Measurements from ENCODE around the gene CAPN8. TPM values are rescaled to one million over a fixed set of nuclear protein-coding genes. Genes with fewer than 3 reads are reported as not detected.

The CAPN8 gene
- total RNA-seq, 2 experiments from 2014 or later: 0.27 to 0.34 TPM

DNA sequence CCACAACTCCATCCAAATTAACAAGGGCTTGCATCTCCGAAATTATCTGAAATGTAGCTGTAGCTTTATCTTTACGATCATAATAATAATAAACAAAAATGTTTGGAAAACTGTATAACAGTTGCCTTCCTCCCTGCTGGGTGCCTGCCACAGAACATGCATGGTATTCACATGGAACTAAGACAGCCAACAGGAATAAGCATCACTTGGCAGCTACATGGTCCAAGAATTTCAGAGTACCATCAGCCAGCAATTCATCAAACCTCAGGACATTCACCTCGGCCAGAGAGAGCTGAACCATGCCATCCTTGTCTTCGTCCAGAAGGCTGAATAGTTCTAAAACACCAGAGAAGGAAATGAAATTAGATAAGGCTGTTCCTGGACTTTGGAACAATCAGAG lies 122.7 kb downstream of the CAPN8 start:
- Histone ChIP-seq H3K27ac (ENCODE audit: low read depth in 1 of 2, low read length in 2 of 2) (no peak overlapping the region), H3K36me3 (ENCODE audit: insufficient read depth, low read length) (no peaks in the 10 kb centered on the region), H3K27me3 (ENCODE audit: control insufficient read depth in 1 of 2, insufficient read depth in 2 of 2, low read length in 2 of 2) (no peaks in the 10 kb centered on the region), H3K4me3 (ENCODE audit: low read length) (no peak overlapping the region), H3K9me3 (ENCODE audit: control insufficient read depth in 1 of 2, insufficient read depth in 1 of 2, low read length in 2 of 2) (peaks cover 0 to 1% of the 10 kb centered on the region in 2 experiments), H3K4me1 (ENCODE audit: insufficient read depth, low read length) (no peaks in the 10 kb centered on the region)
- no peak overlapping the region for H3K27ac Mint-ChIP-seq
- no peak for DNase-seq
- no peak overlapping the region for H3K4me3 Mint-ChIP-seq
- ATAC-seq (ENCODE audit: poor library complexity): no peak
- no peaks in the 10 kb centered on the region for H3K27me3 Mint-ChIP-seq
- H3K4me1 Mint-ChIP-seq (ENCODE audit: low read depth): no peaks in the 10 kb centered on the region
- no peaks in the 10 kb centered on the region for H3K36me3 Mint-ChIP-seq (ENCODE audit: low read depth)
- POLR2A ChIA-PET: no interaction called here
- intact Hi-C loops (cut with DNase I, micrococcal nuclease): no loop called here
- CTCF ChIA-PET: no interaction called here
- TF ChIP-seq, protein P1, sequence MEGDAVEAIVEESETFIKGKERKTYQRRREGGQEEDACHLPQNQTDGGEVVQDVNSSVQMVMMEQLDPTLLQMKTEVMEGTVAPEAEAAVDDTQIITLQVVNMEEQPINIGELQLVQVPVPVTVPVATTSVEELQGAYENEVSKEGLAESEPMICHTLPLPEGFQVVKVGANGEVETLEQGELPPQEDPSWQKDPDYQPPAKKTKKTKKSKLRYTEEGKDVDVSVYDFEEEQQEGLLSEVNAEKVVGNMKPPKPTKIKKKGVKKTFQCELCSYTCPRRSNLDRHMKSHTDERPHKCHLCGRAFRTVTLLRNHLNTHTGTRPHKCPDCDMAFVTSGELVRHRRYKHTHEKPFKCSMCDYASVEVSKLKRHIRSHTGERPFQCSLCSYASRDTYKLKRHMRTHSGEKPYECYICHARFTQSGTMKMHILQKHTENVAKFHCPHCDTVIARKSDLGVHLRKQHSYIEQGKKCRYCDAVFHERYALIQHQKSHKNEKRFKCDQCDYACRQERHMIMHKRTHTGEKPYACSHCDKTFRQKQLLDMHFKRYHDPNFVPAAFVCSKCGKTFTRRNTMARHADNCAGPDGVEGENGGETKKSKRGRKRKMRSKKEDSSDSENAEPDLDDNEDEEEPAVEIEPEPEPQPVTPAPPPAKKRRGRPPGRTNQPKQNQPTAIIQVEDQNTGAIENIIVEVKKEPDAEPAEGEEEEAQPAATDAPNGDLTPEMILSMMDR (IDR thresholded peaks at IDR 0.05): no peak
- H3K9me3 Mint-ChIP-seq: no peaks in the 10 kb centered on the region

DNA sequence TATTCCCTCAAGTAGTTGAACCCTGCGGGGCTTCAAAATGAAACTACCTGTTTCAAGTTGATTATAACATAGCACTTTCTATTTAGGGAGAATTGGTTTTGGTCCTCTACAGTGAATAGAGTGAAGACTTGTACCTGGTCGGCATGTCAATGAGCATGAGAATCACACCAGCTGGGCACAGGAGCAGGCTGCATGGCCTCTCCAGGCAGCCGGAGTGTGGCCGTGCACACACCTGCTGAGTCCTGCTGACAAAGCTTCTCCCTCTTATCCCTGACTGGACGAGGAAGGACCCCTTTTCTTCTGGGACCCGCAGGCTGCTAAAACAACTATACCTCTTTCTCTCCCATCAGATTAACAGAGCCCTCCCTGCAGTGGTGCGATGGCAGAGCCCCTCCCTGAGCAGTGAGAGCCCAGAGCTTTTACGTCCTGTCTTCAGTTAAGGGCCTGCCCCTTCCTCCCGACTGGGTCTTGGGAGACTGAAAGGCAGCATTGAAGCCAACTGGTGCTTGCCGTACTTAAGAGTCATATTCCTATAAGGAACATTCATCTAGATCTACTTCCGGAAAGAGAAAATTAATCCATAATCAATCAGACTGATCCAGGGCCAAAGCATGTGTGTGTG lies 124.9 kb downstream of the CAPN8 start:
- Histone ChIP-seq H3K4me1 (ENCODE audit: insufficient read depth, low read length) (no peaks in the 10 kb centered on the region), H3K36me3 (ENCODE audit: insufficient read depth, low read length) (no peaks in the 10 kb centered on the region), H3K27me3 (ENCODE audit: control insufficient read depth in 1 of 2, insufficient read depth in 2 of 2, low read length in 2 of 2) (no peaks in the 10 kb centered on the region), H3K27ac (ENCODE audit: low read depth in 1 of 2, low read length in 2 of 2) (no peak overlapping the region), H3K4me3 (ENCODE audit: low read length) (no peak overlapping the region), H3K9me3 (ENCODE audit: control insufficient read depth in 1 of 2, insufficient read depth in 1 of 2, low read length in 2 of 2) (no peaks in the 10 kb centered on the region)
- POLR2A ChIA-PET: no interaction called here
- no peak overlapping the region for H3K4me3 Mint-ChIP-seq
- intact Hi-C loops (cut with DNase I, micrococcal nuclease): no loop called here
- no peak overlapping the region for H3K27ac Mint-ChIP-seq
- TF ChIP-seq, protein P1 (IDR thresholded peaks at IDR 0.05): no peak
- CTCF ChIA-PET: no interaction called here
- no peaks in the 10 kb centered on the region for H3K4me1 Mint-ChIP-seq (ENCODE audit: low read depth)
- no peaks in the 10 kb centered on the region for H3K9me3 Mint-ChIP-seq
- H3K36me3 Mint-ChIP-seq (ENCODE audit: low read depth): no peaks in the 10 kb centered on the region
- H3K27me3 Mint-ChIP-seq: no peaks in the 10 kb centered on the region
- no peak for DNase-seq
- no peak for ATAC-seq (ENCODE audit: poor library complexity)

DNA sequence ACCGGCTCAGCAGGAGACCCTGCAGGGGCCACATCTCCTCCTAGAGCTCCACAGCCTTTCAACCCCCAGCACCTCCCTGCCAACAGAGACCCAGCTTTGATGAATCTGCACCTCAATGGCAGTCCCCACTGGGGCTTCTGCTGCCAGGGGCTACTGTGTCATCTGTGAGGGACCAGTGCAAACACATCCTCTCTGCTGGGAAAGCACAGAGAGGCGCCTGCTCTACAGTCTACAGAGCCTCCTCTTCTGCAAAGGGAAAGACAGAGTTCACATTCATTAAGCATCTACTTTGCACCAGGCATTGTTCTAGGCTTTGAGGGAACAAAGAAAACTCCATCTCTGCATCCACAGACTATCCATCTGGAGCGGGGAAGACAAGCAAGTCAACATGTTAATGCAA lies 125.8 kb downstream of the CAPN8 start:
- no peaks in the 10 kb centered on the region for H3K27me3 Mint-ChIP-seq
- no peaks in the 10 kb centered on the region for H3K9me3 Mint-ChIP-seq
- Histone ChIP-seq H3K27me3 (ENCODE audit: control insufficient read depth in 1 of 2, insufficient read depth in 2 of 2, low read length in 2 of 2) (no peaks in the 10 kb centered on the region), H3K36me3 (ENCODE audit: insufficient read depth, low read length) (no peaks in the 10 kb centered on the region), H3K4me3 (ENCODE audit: low read length) (no peak overlapping the region), H3K4me1 (ENCODE audit: insufficient read depth, low read length) (no peaks in the 10 kb centered on the region), H3K9me3 (ENCODE audit: control insufficient read depth in 1 of 2, insufficient read depth in 1 of 2, low read length in 2 of 2) (no peaks in the 10 kb centered on the region), H3K27ac (ENCODE audit: low read depth in 1 of 2, low read length in 2 of 2) (no peak overlapping the region)
- H3K4me3 Mint-ChIP-seq: no peak overlapping the region
- intact Hi-C loops (cut with DNase I, micrococcal nuclease): no loop called here
- TF ChIP-seq, protein P1 (IDR thresholded peaks at IDR 0.05): no peak
- DNase-seq: no peak
- H3K36me3 Mint-ChIP-seq (ENCODE audit: low read depth): no peaks in the 10 kb centered on the region
- no peak for ATAC-seq (ENCODE audit: poor library complexity)
- H3K4me1 Mint-ChIP-seq (ENCODE audit: low read depth): no peaks in the 10 kb centered on the region
- H3K27ac Mint-ChIP-seq: no peak overlapping the region
- CTCF ChIA-PET: no interaction called here
- POLR2A ChIA-PET: no interaction called here

All from CD4-positive, alpha-beta T cell (primary cell).